ENCODE measurements around the gene BMP10.

Gene BMP10

GRCh38 chr2:68889021-68889420 is 17.8 kb upstream of the BMP10 start:
- TF ChIP-seq CTCF (IDR thresholded peaks at IDR 0.05), result no peak

GRCh38 chr2:68888038-68888704 is 17.0 kb upstream of the BMP10 start:
- TF ChIP-seq CTCF (IDR thresholded peaks at IDR 0.05), result no peak

GRCh38 chr2:68885811-68886075 is 14.5 kb upstream of the BMP10 start:
- TF ChIP-seq CTCF (IDR thresholded peaks at IDR 0.05), result no peak

GRCh38 chr2:68885074-68885810 is 14.0 kb upstream of the BMP10 start:
- no peak for TF ChIP-seq CTCF (IDR thresholded peaks at IDR 0.05)

- TF ChIP-seq CTCF (IDR thresholded peaks at IDR 0.05), result no peak
Observed at GRCh38 chr2:68880213-68880612, 9.0 kb upstream of the BMP10 start.

GRCh38 chr2:68879296-68879695 is 8.1 kb upstream of the BMP10 start:
- TF ChIP-seq CTCF (IDR thresholded peaks at IDR 0.05), result no peak

GRCh38 chr2:68878753-68879152 is 7.6 kb upstream of the BMP10 start:
- TF ChIP-seq CTCF (IDR thresholded peaks at IDR 0.05), result no peak
